ENCODE measurements around the gene OSTF1. TPM values are rescaled to one million over a fixed set of nuclear protein-coding genes. Genes with fewer than 3 reads are reported as not detected.
A peak's percentile ranks its signal among the peaks of the same experiment; 100 is the strongest.

Gene OSTF1
- total and polyA plus RNA-seq, 4 donors, result 27.5 to 36.3 (median 31.0) TPM

DNA sequence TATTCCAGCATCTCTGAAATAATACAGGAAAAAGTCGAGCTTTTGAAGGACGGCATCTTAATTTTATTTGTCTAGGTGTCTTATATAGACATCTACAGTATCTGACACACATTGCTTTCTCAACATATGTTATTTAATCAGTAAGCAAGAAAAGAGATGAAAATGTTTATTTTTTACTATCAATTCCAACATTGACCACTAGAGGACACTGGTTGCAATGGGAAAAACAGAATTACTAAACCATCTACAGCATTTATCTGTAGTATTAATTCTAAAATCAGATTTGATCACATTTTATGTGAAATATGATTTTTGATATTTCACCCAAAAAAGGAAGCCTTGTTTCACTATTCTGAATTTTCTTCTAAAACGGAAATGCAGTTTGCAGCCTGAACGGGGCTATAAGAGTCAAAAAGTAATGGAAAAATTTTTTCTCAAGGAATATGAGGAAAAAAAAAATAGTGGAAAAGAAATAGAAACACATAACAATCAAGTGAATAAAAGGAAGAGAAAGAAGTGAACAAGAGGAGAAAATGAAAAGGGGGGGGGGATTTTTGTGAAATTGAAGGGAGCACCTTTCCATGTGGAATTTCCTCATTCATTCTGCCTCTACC lies 98.6 kb downstream of the OSTF1 start:
- peak in 4 of 6 donors; percentile 13 to 77 (median 36) for DNase-seq (ENCODE audit: low read depth in 4 of 6, low spot score in 6 of 6)
- Histone ChIP-seq H3K4me3 (ENCODE audit: low read depth, low read length) (no peak overlapping the region), H3K4me1 (ENCODE audit: control insufficient read depth, insufficient read depth, low read length) (no peaks in the 10 kb centered on the region), H3K9me3 (ENCODE audit: control insufficient read depth, insufficient read depth, low read length) (no peaks in the 10 kb centered on the region), H3K36me3 (ENCODE audit: control insufficient read depth, insufficient read depth, low read length) (no peaks in the 10 kb centered on the region), H3K27me3 (ENCODE audit: control insufficient read depth, insufficient read depth, low read length) (no peaks in the 10 kb centered on the region), H3K27ac (ENCODE audit: low read depth, low read length) (no peak overlapping the region)
- WGBS (ENCODE audit: insufficient coverage), result no CpG with 5 or more reads among the region's 4 CpGs

GRCh38 chr9:75188756-75189155 lies 100.4 kb downstream of the OSTF1 start:
- DNase-seq (ENCODE audit: low read depth in 4 of 6, low spot score in 6 of 6), result no peak
- 75% methylated on average over 1 of the region's 2 CpGs for WGBS (ENCODE audit: insufficient coverage)
- H3K4me1 ChIP-seq (ENCODE audit: control insufficient read depth, insufficient read depth, low read length), result no peaks in the 10 kb centered on the region
- no peaks in the 10 kb centered on the region for H3K27me3 ChIP-seq (ENCODE audit: control insufficient read depth, insufficient read depth, low read length)
- H3K36me3 ChIP-seq (ENCODE audit: control insufficient read depth, insufficient read depth, low read length), result no peaks in the 10 kb centered on the region
- H3K9me3 ChIP-seq (ENCODE audit: control insufficient read depth, insufficient read depth, low read length), result no peaks in the 10 kb centered on the region
- no peak overlapping the region for H3K4me3 ChIP-seq (ENCODE audit: low read depth, low read length)
- H3K27ac ChIP-seq (ENCODE audit: low read depth, low read length), result no peak overlapping the region

- DNase-seq (ENCODE audit: low read depth in 4 of 6, low spot score in 6 of 6), result peak in 2 of 6 donors; percentile 7 to 12
- Histone ChIP-seq H3K4me1 (ENCODE audit: control insufficient read depth, insufficient read depth, low read length) (no peaks in the 10 kb centered on the region), H3K27me3 (ENCODE audit: control insufficient read depth, insufficient read depth, low read length) (no peaks in the 10 kb centered on the region), H3K36me3 (ENCODE audit: control insufficient read depth, insufficient read depth, low read length) (no peaks in the 10 kb centered on the region), H3K4me3 (ENCODE audit: low read depth, low read length) (no peak overlapping the region), H3K9me3 (ENCODE audit: control insufficient read depth, insufficient read depth, low read length) (no peaks in the 10 kb centered on the region), H3K27ac (ENCODE audit: low read depth, low read length) (no peak overlapping the region)
- WGBS (ENCODE audit: insufficient coverage), result no CpG with 5 or more reads among the region's 2 CpGs
Measured at GRCh38 chr9:75190762-75191161, 102.4 kb downstream of the OSTF1 start.

Small RNA genes within 50 kb of the gene (small RNA-seq; reads per million reads assigned to genes)
- not detected for gene RF00019 (ENCODE audit: low replicate concordance)

Other genes with a start within 250 kb of the OSTF1 start
- gene TRPM6, start 200.6 kb upstream of the OSTF1 start, total RNA-seq, result 1 to 10 TPM; 1.9 to 2.2 TPM
- gene TRPM6, start 200.6 kb upstream of the OSTF1 start, polyA plus RNA-seq (ENCODE audit: insufficient read length in 2 of 2), result 1 to 10 TPM in 1 of 2 donors, under 1 TPM in 1; 0.76 to 1.0 TPM
- 1 to 10 TPM; 4.6 to 8.2 TPM for gene C9orf40, start 135.6 kb upstream of the OSTF1 start, total RNA-seq
- gene C9orf40, start 135.6 kb upstream of the OSTF1 start, polyA plus RNA-seq (ENCODE audit: insufficient read length in 2 of 2), result 10 to 100 TPM; 15.1 to 19.4 TPM
- 10 to 100 TPM; 17.0 to 26.4 TPM for gene CARNMT1, start 60.2 kb upstream of the OSTF1 start, total RNA-seq
- gene CARNMT1, start 60.2 kb upstream of the OSTF1 start, polyA plus RNA-seq (ENCODE audit: insufficient read length in 2 of 2), result 10 to 100 TPM in 1 of 2 donors, 1 to 10 TPM in 1; 9.1 to 11.3 TPM
- gene NMRK1, start 359 bp upstream of the OSTF1 start, total RNA-seq, result 10 to 100 TPM; 13.8 to 26.2 TPM
- 10 to 100 TPM; 13.8 to 15.2 TPM for gene NMRK1, start 359 bp upstream of the OSTF1 start, polyA plus RNA-seq (ENCODE audit: insufficient read length in 2 of 2)